HG02763 (cell line): ENCODE data around the gene KRI1.
A peak's percentile ranks its signal among the peaks of the same experiment; 100 is the strongest.
"Not testable (repeated sequence)": the region's sequence is repeated elsewhere in the genome, so short reads cannot be mapped to it uniquely, and the experiment has no call there.

ENCODE experiments used
- ATAC-seq: cut with Tn5 transposase; IDR thresholded peaks from one replicate; pipeline ENCODE4 v1.9.1; 2021; ENCODE audit warnings: mild to moderate bottlenecking, moderate library complexity; ENCODE audit not compliant: unreplicated experiment

The KRI1 gene

GRCh38 chr19:10550336-10550735, 15.5 kb downstream of the KRI1 start:
- no peak for ATAC-seq

- no peak for ATAC-seq
These were observed 16.1 kb downstream of the KRI1 start for GRCh38 chr19:10549733-10550132.

GRCh38 chr19:10548746-10549276, 17.0 kb downstream of the KRI1 start:
- no peak for ATAC-seq

- ATAC-seq = no peak
These were observed 19.0 kb downstream of the KRI1 start for GRCh38 chr19:10546817-10547216.

GRCh38 chr19:10544753-10545251, 21.0 kb downstream of the KRI1 start:
- no peak for ATAC-seq

GRCh38 chr19:10544242-10544752, 21.5 kb downstream of the KRI1 start:
- no peak for ATAC-seq

GRCh38 chr19:10543420-10544241, 22.2 kb downstream of the KRI1 start, which contains the start of gene ATG4D:
Gene ATG4D (plus strand): TSS chr19:10543904. CDS start chr19:10544091, 187 bp downstream.
- ATAC-seq = peak; percentile 77

GRCh38 chr19:10543059-10543419, 22.8 kb downstream of the KRI1 start:
- no peak for ATAC-seq

GRCh38 chr19:10539016-10539415, 26.8 kb downstream of the KRI1 start:
- not testable (repeated sequence) for ATAC-seq

- ATAC-seq = no peak
These were observed 27.4 kb downstream of the KRI1 start for GRCh38 chr19:10538204-10538983.

- ATAC-seq = no peak
These were observed 28.1 kb downstream of the KRI1 start for GRCh38 chr19:10537668-10538067.

GRCh38 chr19:10535613-10536012, 30.2 kb downstream of the KRI1 start:
- no peak for ATAC-seq

GRCh38 chr19:10533646-10534386, 32.0 kb downstream of the KRI1 start:
- ATAC-seq = no peak

GRCh38 chr19:10532457-10532856, 33.4 kb downstream of the KRI1 start:
- ATAC-seq = no peak

GRCh38 chr19:10526887-10527286, 38.9 kb downstream of the KRI1 start:
- not testable (repeated sequence) for ATAC-seq

GRCh38 chr19:10525636-10526035, 40.2 kb downstream of the KRI1 start:
- ATAC-seq = no peak

GRCh38 chr19:10523135-10523636, 42.6 kb downstream of the KRI1 start:
- ATAC-seq = no peak

GRCh38 chr19:10521461-10522171, 44.2 kb downstream of the KRI1 start:
- no peak for ATAC-seq

GRCh38 chr19:10520652-10521318, 45.0 kb downstream of the KRI1 start:
- ATAC-seq = no peak
